ENCODE data around the gene ATP5PD.
A peak's percentile ranks its signal among the peaks of the same experiment; 100 is the strongest.
"Not testable (repeated sequence)": the region's sequence is repeated elsewhere in the genome, so short reads cannot be mapped to it uniquely, and the experiment has no call there.

Gene ATP5PD

GRCh38 chr17:75047398-75048098, 779 bp upstream of the ATP5PD start:
- H3K27ac ChIP-seq, result peak overlapping the region; percentile 93
- TF ChIP-seq, protein P1, sequence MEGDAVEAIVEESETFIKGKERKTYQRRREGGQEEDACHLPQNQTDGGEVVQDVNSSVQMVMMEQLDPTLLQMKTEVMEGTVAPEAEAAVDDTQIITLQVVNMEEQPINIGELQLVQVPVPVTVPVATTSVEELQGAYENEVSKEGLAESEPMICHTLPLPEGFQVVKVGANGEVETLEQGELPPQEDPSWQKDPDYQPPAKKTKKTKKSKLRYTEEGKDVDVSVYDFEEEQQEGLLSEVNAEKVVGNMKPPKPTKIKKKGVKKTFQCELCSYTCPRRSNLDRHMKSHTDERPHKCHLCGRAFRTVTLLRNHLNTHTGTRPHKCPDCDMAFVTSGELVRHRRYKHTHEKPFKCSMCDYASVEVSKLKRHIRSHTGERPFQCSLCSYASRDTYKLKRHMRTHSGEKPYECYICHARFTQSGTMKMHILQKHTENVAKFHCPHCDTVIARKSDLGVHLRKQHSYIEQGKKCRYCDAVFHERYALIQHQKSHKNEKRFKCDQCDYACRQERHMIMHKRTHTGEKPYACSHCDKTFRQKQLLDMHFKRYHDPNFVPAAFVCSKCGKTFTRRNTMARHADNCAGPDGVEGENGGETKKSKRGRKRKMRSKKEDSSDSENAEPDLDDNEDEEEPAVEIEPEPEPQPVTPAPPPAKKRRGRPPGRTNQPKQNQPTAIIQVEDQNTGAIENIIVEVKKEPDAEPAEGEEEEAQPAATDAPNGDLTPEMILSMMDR (conservative IDR thresholded peaks at IDR 0.05), result no peak
- no peak for TF ChIP-seq ZFX (IDR thresholded peaks at IDR 0.05)

DNA sequence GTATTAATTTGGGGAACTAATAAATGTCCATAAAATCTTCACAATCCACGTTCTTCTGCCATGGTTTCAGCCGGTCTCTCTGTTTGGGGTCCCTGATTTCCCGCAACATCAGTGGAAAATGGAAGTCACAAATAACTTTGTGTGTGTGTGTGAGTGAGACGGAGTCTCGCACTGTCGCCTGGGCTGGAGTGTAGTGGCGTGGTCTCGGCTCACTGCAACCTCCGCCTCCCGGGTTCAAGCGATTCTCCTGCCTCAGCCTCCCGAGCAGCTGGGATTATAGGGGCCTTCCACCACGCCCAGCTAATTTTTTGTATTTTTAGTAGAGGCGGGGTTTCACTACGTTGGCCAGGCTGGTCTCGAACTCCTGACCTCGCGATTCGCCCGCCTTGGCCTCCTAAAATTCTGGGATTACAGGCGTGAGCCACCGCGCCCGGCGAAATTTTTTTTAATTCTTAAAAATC, 793 bp downstream of the ATP5PD start:
- peak overlapping the region; percentile 93 for H3K27ac ChIP-seq

- TF ChIP-seq, protein P1 (conservative IDR thresholded peaks at IDR 0.05), result no peak
- no peak for TF ChIP-seq ZFX (IDR thresholded peaks at IDR 0.05)
- no peak overlapping the region for H3K27ac ChIP-seq
Observed at GRCh38 chr17:75044716-75045115, 2.1 kb downstream of the ATP5PD start.

GRCh38 chr17:75043789-75044188, 3.0 kb downstream of the ATP5PD start:
- H3K27ac ChIP-seq, result not testable (repeated sequence)

DNA sequence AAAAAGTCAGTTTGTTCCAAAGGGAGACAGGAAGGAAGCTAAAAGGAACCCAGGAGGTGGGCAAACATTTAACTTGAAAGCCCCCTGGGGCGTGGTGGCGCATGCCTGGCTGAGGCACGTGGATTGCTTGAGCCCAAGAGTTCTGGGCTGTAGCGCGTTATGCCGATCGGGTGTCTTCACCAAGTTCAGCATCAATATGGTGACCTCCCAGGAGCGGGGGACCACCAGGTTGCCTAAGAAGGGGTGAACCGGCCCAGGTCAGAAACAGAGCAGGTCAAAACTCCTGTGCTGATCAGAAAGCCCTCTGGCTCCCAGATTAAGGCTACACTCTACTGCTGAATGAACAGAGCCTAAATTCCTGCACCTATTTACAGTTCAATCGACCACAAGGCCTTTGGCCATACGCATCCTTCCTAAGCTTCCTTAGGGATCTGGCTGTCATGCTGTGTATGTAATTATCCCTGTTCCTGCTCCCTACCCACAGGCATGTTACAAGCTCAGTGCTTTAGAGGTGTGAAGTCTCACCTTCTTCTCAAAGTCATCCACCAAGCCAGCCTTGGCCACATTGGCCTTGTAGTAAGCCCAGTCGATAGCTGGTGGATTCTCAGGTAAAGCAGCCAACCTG, 5.0 kb downstream of the ATP5PD start:
- no peak for TF ChIP-seq ZFX (IDR thresholded peaks at IDR 0.05)
- TF ChIP-seq, protein P1 (conservative IDR thresholded peaks at IDR 0.05), result no peak

GRCh38 chr17:75039238-75039637, 7.5 kb downstream of the ATP5PD start:
- H3K27ac ChIP-seq, result no peak overlapping the region
- TF ChIP-seq ZFX (IDR thresholded peaks at IDR 0.05), result no peak
- TF ChIP-seq, protein P1 (conservative IDR thresholded peaks at IDR 0.05), result no peak

More for the DNA sequence above, 5.0 kb downstream of the ATP5PD start:
- H3K27ac ChIP-seq, result no peak overlapping the region

- peak overlapping the region; percentile 97 for H3K27ac ChIP-seq
- TF ChIP-seq, protein P1 (conservative IDR thresholded peaks at IDR 0.05), result no peak
- no peak for TF ChIP-seq ZFX (IDR thresholded peaks at IDR 0.05)
Observed at GRCh38 chr17:75036643-75037268, 10.0 kb downstream of the ATP5PD start.

GRCh38 chr17:75034236-75034908, 12.4 kb downstream of the ATP5PD start:
- TF ChIP-seq ZFX (IDR thresholded peaks at IDR 0.05), result peak; percentile 27; the same call in 1 of the 2 replicates
- TF ChIP-seq, protein P1 (conservative IDR thresholded peaks at IDR 0.05), result no peak
- H3K27ac ChIP-seq, result peak overlapping the region; percentile 97

All from C4-2B (cell line).